ENCODE measurements around the gene MFNG.

Gene MFNG

GRCh38 chr22:37456346-37456745 is 29.8 kb downstream of the MFNG start:
- peaks cover 4% of the 10 kb centered on the region for H3F3A ChIP-seq (ENCODE audit: control insufficient read depth, insufficient read depth)
- H3K27me3 ChIP-seq (ENCODE audit: control insufficient read depth, low read length), result no peaks in the 10 kb centered on the region
- H3K9me3 ChIP-seq (ENCODE audit: control insufficient read depth, insufficient read depth, low read length), result no peaks in the 10 kb centered on the region
- no peak overlapping the region for H3K27ac ChIP-seq (ENCODE audit: low read depth, low read length)
- H3K79me2 ChIP-seq (ENCODE audit: control insufficient read depth, low read length), result no peaks in the 10 kb centered on the region
- no peaks in the 10 kb centered on the region for H3K36me3 ChIP-seq (ENCODE audit: control insufficient read depth, low read length)
- no peak overlapping the region for H3K4me2 ChIP-seq (ENCODE audit: low read length)
- H4K20me1 ChIP-seq (ENCODE audit: control insufficient read depth, insufficient read depth, low read depth, low read length), result no peaks in the 10 kb centered on the region
- TF ChIP-seq EZH2phosphoT487 (IDR thresholded peaks at IDR 0.05; ENCODE audit: borderline replicate concordance, low read length), result no peak
- no peak for TF ChIP-seq CTCF (IDR thresholded peaks at IDR 0.05; ENCODE audit: low read depth, low read length, poor library complexity, severe bottlenecking)
- no peaks in the 10 kb centered on the region for H3K9me2 ChIP-seq (replicated peaks; ENCODE audit: control insufficient read depth, low read length)
- H3K4me1 ChIP-seq (ENCODE audit: control insufficient read depth, low read length), result peaks cover 19% of the 10 kb centered on the region
- H3K4me3 ChIP-seq (ENCODE audit: low read length), result no peak overlapping the region

DNA sequence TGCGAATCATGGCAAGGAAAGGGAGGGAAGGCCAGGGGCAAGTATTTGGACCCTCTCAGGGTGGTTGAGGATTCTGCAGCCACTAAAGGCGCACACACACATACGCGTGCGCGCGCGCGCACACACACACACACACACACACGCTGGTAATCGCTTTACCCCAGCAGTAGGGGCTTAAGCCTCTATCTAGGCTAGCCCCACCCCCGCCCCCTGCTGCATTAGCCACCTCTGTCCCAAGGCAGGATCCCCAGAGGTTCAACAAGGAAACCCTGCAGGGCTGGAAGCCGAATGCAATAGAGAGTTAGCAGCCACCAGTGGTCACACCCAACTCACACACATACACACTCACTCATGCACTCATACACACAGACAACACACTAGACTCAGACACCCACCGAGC is 30.3 kb downstream of the MFNG start:
- Histone ChIP-seq H3K79me2 (ENCODE audit: control insufficient read depth, low read length) (no peaks in the 10 kb centered on the region), H3K4me1 (ENCODE audit: control insufficient read depth, low read length) (peaks cover 19% of the 10 kb centered on the region), H3K4me3 (ENCODE audit: low read length) (no peak overlapping the region), H3K9me2 (replicated peaks; ENCODE audit: control insufficient read depth, low read length) (no peaks in the 10 kb centered on the region), H4K20me1 (ENCODE audit: control insufficient read depth, insufficient read depth, low read depth, low read length) (no peaks in the 10 kb centered on the region), H3K36me3 (ENCODE audit: control insufficient read depth, low read length) (no peaks in the 10 kb centered on the region), H3K4me2 (ENCODE audit: low read length) (no peak overlapping the region), H3K9me3 (ENCODE audit: control insufficient read depth, insufficient read depth, low read length) (no peaks in the 10 kb centered on the region), H3F3A (ENCODE audit: control insufficient read depth, insufficient read depth) (peaks cover 4% of the 10 kb centered on the region), H3K27me3 (ENCODE audit: control insufficient read depth, low read length) (no peaks in the 10 kb centered on the region), H3K27ac (ENCODE audit: low read depth, low read length) (no peak overlapping the region)
- TF ChIP-seq EZH2phosphoT487 (IDR thresholded peaks at IDR 0.05; ENCODE audit: borderline replicate concordance, low read length), result no peak
- TF ChIP-seq CTCF (IDR thresholded peaks at IDR 0.05; ENCODE audit: low read depth, low read length, poor library complexity, severe bottlenecking), result no peak

DNA sequence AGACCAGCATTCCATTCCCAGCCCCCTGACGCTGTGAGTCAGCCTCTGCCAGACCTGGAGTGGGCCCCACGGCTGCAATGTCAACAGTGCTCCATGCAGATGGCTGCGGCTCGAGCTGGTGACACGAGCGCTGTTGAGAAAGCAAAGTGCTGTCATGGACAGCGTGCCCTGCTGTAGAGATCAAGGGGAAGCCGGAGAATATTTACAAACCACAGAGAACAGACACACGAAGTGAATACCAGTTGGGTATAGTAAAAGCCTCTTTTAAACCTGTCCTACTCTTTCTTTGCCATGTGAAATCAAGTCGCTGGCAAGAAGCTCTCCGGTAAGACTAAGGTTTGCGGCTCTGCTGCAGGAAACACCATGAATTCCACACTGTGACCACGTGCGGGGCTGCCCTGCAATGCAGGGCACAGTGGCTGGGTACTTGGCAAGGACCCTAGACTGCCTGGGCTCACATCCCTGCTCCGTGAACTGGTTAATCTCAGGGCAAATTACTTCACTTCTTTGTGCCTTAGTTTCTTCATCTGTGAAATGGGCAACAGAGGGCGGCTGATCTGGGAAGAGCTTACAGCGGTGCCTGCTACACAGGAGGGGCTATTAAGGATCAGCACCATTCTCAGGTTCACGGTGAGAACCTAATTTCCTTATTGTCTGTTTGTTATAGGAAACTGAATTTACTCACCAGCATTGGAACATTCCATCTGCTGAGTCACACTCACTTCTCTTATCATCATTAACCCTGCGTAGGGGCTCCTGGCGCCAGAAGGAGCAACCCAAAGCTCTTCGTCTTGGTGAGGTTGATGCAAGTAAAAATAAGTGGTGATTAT is 31.1 kb downstream of the MFNG start:
- H3K4me1 ChIP-seq (ENCODE audit: control insufficient read depth, low read length), result peaks cover 19% of the 10 kb centered on the region

More for the DNA sequence above, 31.1 kb downstream of the MFNG start:
- Histone ChIP-seq H3K4me3 (ENCODE audit: low read length) (no peak overlapping the region), H3K79me2 (ENCODE audit: control insufficient read depth, low read length) (no peaks in the 10 kb centered on the region), H3K9me3 (ENCODE audit: control insufficient read depth, insufficient read depth, low read length) (no peaks in the 10 kb centered on the region), H3K27ac (ENCODE audit: low read depth, low read length) (no peak overlapping the region), H3F3A (ENCODE audit: control insufficient read depth, insufficient read depth) (peaks cover 4% of the 10 kb centered on the region), H3K27me3 (ENCODE audit: control insufficient read depth, low read length) (no peaks in the 10 kb centered on the region), H4K20me1 (ENCODE audit: control insufficient read depth, insufficient read depth, low read depth, low read length) (no peaks in the 10 kb centered on the region), H3K36me3 (ENCODE audit: control insufficient read depth, low read length) (no peaks in the 10 kb centered on the region), H3K4me2 (ENCODE audit: low read length) (no peak overlapping the region), H3K9me2 (replicated peaks; ENCODE audit: control insufficient read depth, low read length) (no peaks in the 10 kb centered on the region)
- TF ChIP-seq CTCF (IDR thresholded peaks at IDR 0.05; ENCODE audit: low read depth, low read length, poor library complexity, severe bottlenecking) (no peak), EZH2phosphoT487 (IDR thresholded peaks at IDR 0.05; ENCODE audit: borderline replicate concordance, low read length) (no peak)

All from DOHH2 (cell line).